ENCODE measurements around the gene ZBTB32. TPM values are rescaled to one million over a fixed set of nuclear protein-coding genes. Genes with fewer than 3 reads are reported as not detected.

ZBTB32 gene
- total RNA-seq, 1 experiment from 2014 or later = not detected

- ChIA-PET CTCF (no interaction called here), POLR2A (interaction anchor here (1.1 kb wide), 1 partner anchor 14 kb away, joined by 3 read pairs; no protein-coding TSS in a partner anchor), RAD21 (ENCODE audit: low non-redundant PET in 1 of 2, low total read pairs in 2 of 2, uncharacterized antibody in 2 of 2, unreplicated experiment in 2 of 2) (no interaction called here)
- no peak overlapping the region for H2AFZ ChIP-seq (ENCODE audit: low read depth, low read length, poor library complexity, severe bottlenecking)
- no peaks in the 10 kb centered on the region for H3K27me3 ChIP-seq (ENCODE audit: insufficient read depth, low read length)
- H3K79me2 ChIP-seq (ENCODE audit: insufficient read depth, low read length) = no peaks in the 10 kb centered on the region; the same call in 1 of the 2 replicates
- no peaks in the 10 kb centered on the region for H3K9me2 ChIP-seq (ENCODE audit: insufficient read depth)
- no peak overlapping the region for H3K9ac ChIP-seq (ENCODE audit: low read length)
- H3K36me3 ChIP-seq (ENCODE audit: control insufficient read depth in 1 of 2, insufficient read depth in 2 of 2, low read length in 2 of 2) = peaks cover 68 to 79% of the 10 kb centered on the region in 2 experiments
- H3K4me3 ChIP-seq (replicated peaks in 1 of 2; ENCODE audit: low read depth in 1 of 2, low read length in 2 of 2) = no peak overlapping the region
- no peaks in the 10 kb centered on the region for H3K4me1 ChIP-seq (ENCODE audit: control insufficient read depth in 1 of 2, insufficient read depth in 2 of 2, low read length in 2 of 2)
- no peak for TF ChIP-seq CTCF (IDR thresholded peaks at IDR 0.05 in 2 of 3, conservative IDR thresholded peaks at IDR 0.05 in 1 of 3; ENCODE audit: borderline replicate concordance in 1 of 3, insufficient read depth in 1 of 3, low read depth in 2 of 3, low read length in 2 of 3)
- TF ChIP-seq EZH2phosphoT487 (IDR thresholded peaks at IDR 0.05; ENCODE audit: borderline replicate concordance) = no peak
- no peak for TF ChIP-seq REST (IDR thresholded peaks at IDR 0.05; ENCODE audit: low read depth)
- no peak for TF ChIP-seq YY1 (IDR thresholded peaks at IDR 0.05; ENCODE audit: extremely low read depth, insufficient replicate concordance, low read depth, low read length)
- no peak for TF ChIP-seq JUND (IDR thresholded peaks at IDR 0.05)
- TF ChIP-seq ZFX (IDR thresholded peaks at IDR 0.05) = no peak
- TF ChIP-seq EZH2 (IDR thresholded peaks at IDR 0.05) = no peak
- TF ChIP-seq ATF3 (IDR thresholded peaks at IDR 0.05) = no peak
- no peak for TF ChIP-seq MAX (IDR thresholded peaks at IDR 0.05)
- TF ChIP-seq POLR2AphosphoS5 (IDR thresholded peaks at IDR 0.05; ENCODE audit: low read depth, low read length) = no peak
- no peak for TF ChIP-seq SIN3A (IDR thresholded peaks at IDR 0.05; ENCODE audit: low read depth)
- no peak for TF ChIP-seq SP1 (IDR thresholded peaks at IDR 0.05; ENCODE audit: low read depth)
- intact Hi-C loops (cut with micrococcal nuclease) = no loop called here
- H3K4me2 ChIP-seq (ENCODE audit: low read length) = no peak overlapping the region
- no peaks in the 10 kb centered on the region for H4K20me1 ChIP-seq (ENCODE audit: insufficient read depth)
- no TSS peak for BruUV-seq (replicated peaks)
- no peak overlapping the region for H3K27ac ChIP-seq (ENCODE audit: low read depth, low read length)
- no peaks in the 10 kb centered on the region for H3K9me3 ChIP-seq (ENCODE audit: control insufficient read depth in 1 of 2, insufficient read depth in 1 of 2, low read depth in 1 of 2, low read length in 2 of 2)
- ATAC-seq (0 out of 2 replicates have a peak, but pooled peaks have one; percentile 12), DNase-seq (ENCODE audit: low read depth, low spot score) (no peak)
Measured at GRCh38 chr19:35727053-35727955, 22.9 kb downstream of the ZBTB32 start.

Measured in HCT116 (cell line).